Mucosa of descending colon (tissue), 3 donors: Measurements from ENCODE around the gene NUMBL. TPM values are rescaled to one million over a fixed set of nuclear protein-coding genes. Genes with fewer than 3 reads are reported as not detected.

ENCODE experiments used
- ATAC-seq: fragments of 200-7000 bp; cut with Tn5 transposase; one replicate; pipeline ENCODE4 v1.9.1; 2020; ENCODE audit warnings: mild to moderate bottlenecking, moderate library complexity
- DNase-seq, 3 donors: peaks; one replicate each; pipeline ENCODE4 v3.0.0-alpha.2; 2020
- H3K36me3 ChIP-seq: fragments of 200-600 bp; one replicate; pipeline ENCODE4 v1.8.0; 2021; ENCODE audit warnings: low read depth, mild to moderate bottlenecking
- H3K4me1 ChIP-seq: fragments of 200-600 bp; one replicate; pipeline ENCODE4 v1.8.0; 2021; ENCODE audit warnings: low read depth, mild to moderate bottlenecking
- H3K4me3 ChIP-seq: fragments of 200-600 bp; one replicate; pipeline ENCODE4 v1.8.0; 2021; ENCODE audit warnings: mild to moderate bottlenecking
- H3K9me3 ChIP-seq: fragments of 200-600 bp; one replicate; pipeline ENCODE4 v1.8.0; 2021; ENCODE audit warnings: mild to moderate bottlenecking
- CTCF ChIP-seq: fragments of 200-600 bp; IDR thresholded peaks from one replicate; pipeline ENCODE4 v1.8.0; 2022; ENCODE audit warnings: antibody characterized with exemption, mild to moderate bottlenecking
- intact Hi-C, 2 donors: fragments of 100-400 bp; cut with DNase I in 1 of 2; cut with micrococcal nuclease in 1 of 2; formaldehyde crosslinking; loops; one replicate each; pipeline versions ENCODE4 v1.11.0 to v1.11.1; 2022; cut with DNase I, micrococcal nuclease
- total RNA-seq, 3 donors: library from RNA; stranded (reverse); fragmentation: NEBNext Ultra II Directional in 2 of 3; extraction: Animal tissue kit (Norgen Biotek cat#: 25700) in 2 of 3; gene quantifications; one replicate each; pipeline versions ENCODE4 v1.2.1 to v1.2.4, GENCODE V29; 2021 to 2023
- donor health status: DM: no; HTN: no; CAD: no; lungs with moderate emphysema.
- donor health status: DM: no; HTN: no; CAD: no.
- donor health status: DM: no; HTN: yes; CAD: no.

NUMBL gene
- total RNA-seq, 3 donors from 2014 or later, result 10.2 to 39.7 (median 16.9) TPM

- ATAC-seq, result no peak
- no peaks in the 10 kb centered on the region for H3K36me3 ChIP-seq
- DNase-seq, result no peak
- no peak for TF ChIP-seq CTCF
- H3K4me1 ChIP-seq, result peaks cover 5% of the 10 kb centered on the region
- H3K4me3 ChIP-seq, result no peak overlapping the region
- intact Hi-C loops, result loop anchor here in 1 of 2 donors (5.0 kb wide), 1 partner anchor 111 kb away; no protein-coding TSS in a partner anchor
- no peaks in the 10 kb centered on the region for H3K9me3 ChIP-seq
Measured at GRCh38 chr19:40638327-40638726, 52.1 kb downstream of the NUMBL start.

- no peaks in the 10 kb centered on the region for H3K9me3 ChIP-seq
- H3K36me3 ChIP-seq, result no peaks in the 10 kb centered on the region
- H3K4me3 ChIP-seq, result no peak overlapping the region
- DNase-seq (no peak), ATAC-seq (no peak)
- TF ChIP-seq CTCF, result no peak
- H3K4me1 ChIP-seq, result no peaks in the 10 kb centered on the region
- intact Hi-C loops, result no loop called here
Measured at GRCh38 chr19:40633207-40633606, 57.2 kb downstream of the NUMBL start.

- H3K4me1 ChIP-seq, result no peaks in the 10 kb centered on the region
- no peak overlapping the region for H3K4me3 ChIP-seq
- intact Hi-C loops, result no loop called here
- TF ChIP-seq CTCF, result no peak
- ATAC-seq (no peak), DNase-seq (no peak)
- no peaks in the 10 kb centered on the region for H3K36me3 ChIP-seq
- no peaks in the 10 kb centered on the region for H3K9me3 ChIP-seq
Measured at GRCh38 chr19:40632311-40633036, 58.0 kb downstream of the NUMBL start.

- intact Hi-C loops, result no loop called here
- no peak for DNase-seq
- no peak for ATAC-seq
Measured at GRCh38 chr19:40630571-40631160, 59.8 kb downstream of the NUMBL start.

GRCh38 chr19:40629346-40629745 is 61.1 kb downstream of the NUMBL start:
- H3K36me3 ChIP-seq, result no peaks in the 10 kb centered on the region
- no peak overlapping the region for H3K4me3 ChIP-seq
- no peak for TF ChIP-seq CTCF

More at GRCh38 chr19:40630571-40631160, 59.8 kb downstream of the NUMBL start:
- Histone ChIP-seq H3K4me3 (no peak overlapping the region), H3K9me3 (no peaks in the 10 kb centered on the region), H3K36me3 (no peaks in the 10 kb centered on the region), H3K4me1 (no peaks in the 10 kb centered on the region)
- TF ChIP-seq CTCF, result no peak

More at GRCh38 chr19:40629346-40629745, 61.1 kb downstream of the NUMBL start:
- no peak for ATAC-seq
- Histone ChIP-seq H3K9me3 (no peaks in the 10 kb centered on the region), H3K4me1 (no peaks in the 10 kb centered on the region)
- DNase-seq, result no peak
- intact Hi-C loops, result no loop called here
